GM12873 (cell line): ENCODE data around the gene C11orf52.

Experiments
- TF ChIP-seq, protein P1 (sequence below): IDR thresholded peaks from 2 replicates; pipeline ENCODE4 v1.5.1; 2012; ENCODE audit warnings: low read depth, mild to moderate bottlenecking, moderate library complexity, low read length, control low read depth; ENCODE audit not compliant: insufficient read depth; ENCODE audit errors: missing control alignments

Gene C11orf52

GRCh38 chr11:111963931-111964340, 45.2 kb downstream of the C11orf52 start:
- TF ChIP-seq, protein P1, sequence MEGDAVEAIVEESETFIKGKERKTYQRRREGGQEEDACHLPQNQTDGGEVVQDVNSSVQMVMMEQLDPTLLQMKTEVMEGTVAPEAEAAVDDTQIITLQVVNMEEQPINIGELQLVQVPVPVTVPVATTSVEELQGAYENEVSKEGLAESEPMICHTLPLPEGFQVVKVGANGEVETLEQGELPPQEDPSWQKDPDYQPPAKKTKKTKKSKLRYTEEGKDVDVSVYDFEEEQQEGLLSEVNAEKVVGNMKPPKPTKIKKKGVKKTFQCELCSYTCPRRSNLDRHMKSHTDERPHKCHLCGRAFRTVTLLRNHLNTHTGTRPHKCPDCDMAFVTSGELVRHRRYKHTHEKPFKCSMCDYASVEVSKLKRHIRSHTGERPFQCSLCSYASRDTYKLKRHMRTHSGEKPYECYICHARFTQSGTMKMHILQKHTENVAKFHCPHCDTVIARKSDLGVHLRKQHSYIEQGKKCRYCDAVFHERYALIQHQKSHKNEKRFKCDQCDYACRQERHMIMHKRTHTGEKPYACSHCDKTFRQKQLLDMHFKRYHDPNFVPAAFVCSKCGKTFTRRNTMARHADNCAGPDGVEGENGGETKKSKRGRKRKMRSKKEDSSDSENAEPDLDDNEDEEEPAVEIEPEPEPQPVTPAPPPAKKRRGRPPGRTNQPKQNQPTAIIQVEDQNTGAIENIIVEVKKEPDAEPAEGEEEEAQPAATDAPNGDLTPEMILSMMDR, result no peak

GRCh38 chr11:111966678-111967077, 48.0 kb downstream of the C11orf52 start:
- TF ChIP-seq, protein P1, result no peak

DNA sequence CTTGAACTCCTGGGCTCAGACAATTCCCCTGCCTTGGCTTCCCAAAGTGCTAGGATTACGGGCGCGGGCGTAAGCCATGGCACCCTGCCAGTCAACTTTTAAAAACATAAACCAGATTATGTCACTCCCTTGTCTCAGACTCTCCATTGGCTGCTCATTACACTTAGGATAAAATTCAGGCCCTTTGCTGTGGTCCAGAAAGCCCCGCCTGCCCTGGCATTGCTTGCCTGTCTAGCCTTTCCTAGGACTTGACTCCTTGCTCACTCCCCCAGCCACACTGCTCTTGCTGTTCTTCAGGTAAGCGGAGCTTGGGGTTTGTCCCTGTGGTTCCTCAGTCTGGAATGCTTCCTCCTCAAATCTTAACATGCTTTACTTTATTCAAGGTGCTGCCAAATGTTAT, 48.9 kb downstream of the C11orf52 start:
- TF ChIP-seq, protein P1, result no peak

GRCh38 chr11:111969344-111969743, 50.6 kb downstream of the C11orf52 start:
- TF ChIP-seq, protein P1, result no peak

- TF ChIP-seq, protein P1, result no peak
Observed at GRCh38 chr11:111974446-111974845, 55.7 kb downstream of the C11orf52 start.

- TF ChIP-seq, protein P1, result no peak
Observed at GRCh38 chr11:111975076-111975806, 56.5 kb downstream of the C11orf52 start.

GRCh38 chr11:111976119-111976766, 57.5 kb downstream of the C11orf52 start:
- TF ChIP-seq, protein P1, result no peak
